Kidney epithelial cell (primary cell): Measurements from ENCODE around the gene ZFHX3. TPM values are rescaled to one million over a fixed set of nuclear protein-coding genes. Genes with fewer than 3 reads are reported as not detected.

Experiments used
- DNase-seq: peaks from one replicate; pipeline ENCODE4 v3.0.0-alpha.2; 2010; ENCODE audit warnings: low read depth
- H3K27me3 ChIP-seq: 2 replicates; pipeline ENCODE4 v1.6.0; 2011; ENCODE audit warnings: low read length; ENCODE audit not compliant: control insufficient read depth, insufficient read depth
- H3K36me3 ChIP-seq: 2 replicates; pipeline ENCODE4 v1.5.1; 2011; ENCODE audit warnings: low read length; ENCODE audit not compliant: control insufficient read depth, insufficient read depth
- H3K4me3 ChIP-seq: 2 replicates; pipeline ENCODE4 v1.5.1; 2011; ENCODE audit warnings: low read depth, mild to moderate bottlenecking, control low read depth, low read length
- CTCF ChIP-seq: IDR thresholded peaks from 2 replicates; pipeline ENCODE4 v1.5.1; 2011; ENCODE audit warnings: mild to moderate bottlenecking, moderate library complexity, low read length, control low read depth, inconsistent platforms; ENCODE audit not compliant: insufficient read depth, poor library complexity, severe bottlenecking
- total RNA-seq: library from RNA; depleted of rRNA; stranded (reverse); fragments of >200 nt; gene quantifications from 2 replicates; pipeline ENCODE4 v1.2.3, GENCODE V29; 2015

Gene ZFHX3
- total RNA-seq, 1 donor from 2014 or later = 19.9 TPM

GRCh38 chr16:73062001-73062616 lies 14.2 kb upstream of the ZFHX3 start:
- TF ChIP-seq CTCF = no peak
- no peaks in the 10 kb centered on the region for H3K27me3 ChIP-seq
- DNase-seq = no peak
- no peak overlapping the region for H3K4me3 ChIP-seq
- no peaks in the 10 kb centered on the region for H3K36me3 ChIP-seq

DNA sequence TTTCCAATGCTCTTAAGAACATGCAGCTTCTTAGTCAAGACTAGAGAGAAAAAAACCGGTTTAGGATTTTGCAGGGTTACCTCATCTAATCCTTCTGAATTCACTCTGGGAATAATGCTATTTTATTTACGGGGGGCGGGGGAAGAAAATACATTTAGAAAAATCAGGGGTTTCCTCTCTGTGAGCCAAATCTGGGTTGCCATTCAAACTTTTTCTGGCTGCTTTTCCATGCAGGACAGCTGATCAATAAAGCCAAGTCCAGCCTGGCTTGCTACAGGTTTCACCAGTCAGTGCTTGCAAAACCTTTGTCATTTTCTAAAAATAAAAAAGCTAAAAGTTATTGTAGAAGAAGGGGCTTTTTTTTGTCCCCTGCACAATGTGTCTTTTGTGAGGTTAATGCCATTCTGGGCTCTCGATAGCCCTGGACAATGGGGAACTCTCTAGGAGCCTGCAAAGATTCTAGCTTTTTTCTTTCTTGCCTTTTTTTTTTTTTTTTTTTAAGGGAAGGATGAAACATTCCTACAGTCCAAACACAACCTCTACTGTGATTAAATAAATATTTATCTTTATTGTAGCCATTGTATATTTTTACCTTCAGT lies 13.1 kb upstream of the ZFHX3 start:
- H3K4me3 ChIP-seq = no peak overlapping the region
- no peak for DNase-seq
- no peaks in the 10 kb centered on the region for H3K36me3 ChIP-seq
- no peak for TF ChIP-seq CTCF
- H3K27me3 ChIP-seq = no peaks in the 10 kb centered on the region

DNA sequence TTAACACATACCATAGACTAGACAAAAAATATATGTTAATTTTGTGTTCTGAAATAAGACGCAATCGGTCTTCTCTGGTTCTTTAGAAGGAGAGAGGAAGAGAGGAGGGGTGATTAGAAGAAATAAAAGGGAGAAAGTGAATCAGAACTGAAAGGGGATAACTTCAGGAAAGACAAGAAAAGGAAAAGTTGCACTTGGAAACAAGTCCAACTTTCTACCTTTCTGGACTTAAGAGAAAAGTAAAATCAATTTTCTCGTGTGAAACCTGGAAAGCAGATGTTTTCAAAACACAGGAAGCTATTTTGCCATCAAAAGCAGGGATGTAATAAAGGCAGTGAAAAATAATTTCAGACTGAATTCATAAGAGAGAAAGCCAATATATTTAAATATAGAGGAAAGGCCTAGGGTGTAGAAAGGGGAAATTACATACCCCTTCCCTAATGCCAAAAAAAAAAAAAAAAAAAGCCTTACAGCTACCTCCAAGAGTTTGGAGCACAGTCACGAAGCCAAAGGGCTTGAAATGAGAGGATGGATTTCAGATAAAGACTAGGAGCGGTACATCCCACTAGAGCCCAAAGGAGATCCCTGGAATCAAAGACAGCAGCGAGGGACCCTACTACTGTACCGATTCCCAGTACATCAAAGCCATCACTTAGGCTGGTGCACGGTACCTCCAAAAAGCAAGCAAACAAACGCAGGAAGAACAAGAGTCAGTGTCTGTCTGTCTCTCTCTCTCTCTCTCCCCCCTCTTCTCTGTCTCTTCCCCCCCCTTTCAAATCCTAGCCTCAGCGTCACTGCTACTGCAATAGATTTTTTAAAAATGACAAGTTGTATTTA lies 12.1 kb upstream of the ZFHX3 start:
- Histone ChIP-seq H3K27me3 (no peaks in the 10 kb centered on the region), H3K36me3 (no peaks in the 10 kb centered on the region), H3K4me3 (no peak overlapping the region)
- DNase-seq = no peak
- TF ChIP-seq CTCF = no peak

- Histone ChIP-seq H3K36me3 (no peaks in the 10 kb centered on the region), H3K4me3 (peak overlapping the region; percentile 70), H3K27me3 (no peaks in the 10 kb centered on the region)
- TF ChIP-seq CTCF = no peak
- DNase-seq = no peak
Measured at GRCh38 chr16:73058616-73059409, 10.9 kb upstream of the ZFHX3 start.

DNA sequence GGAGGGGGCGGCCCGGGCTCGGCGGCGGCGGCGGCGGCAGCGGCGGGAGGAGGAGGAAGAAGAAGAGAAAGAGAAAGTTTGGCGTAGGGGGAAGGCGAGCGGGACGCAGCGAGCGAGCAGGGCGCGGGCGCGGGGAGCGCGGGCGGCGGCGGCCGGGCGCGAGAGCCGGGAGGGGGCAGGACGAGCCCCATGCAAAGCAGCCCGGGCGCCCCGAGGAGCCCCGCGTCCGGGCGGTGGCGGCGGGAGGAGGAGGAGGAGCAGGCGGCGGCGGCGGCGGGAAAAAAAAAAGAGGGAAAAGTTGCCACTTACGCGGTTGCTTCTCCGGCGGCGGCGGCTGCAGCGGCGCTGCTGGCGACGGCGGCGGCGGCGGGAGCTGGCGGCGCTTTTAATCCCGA lies 10.3 kb upstream of the ZFHX3 start:
- Histone ChIP-seq H3K4me3 (peak overlapping the region; percentile 70), H3K27me3 (no peaks in the 10 kb centered on the region), H3K36me3 (no peaks in the 10 kb centered on the region)
- no peak for TF ChIP-seq CTCF
- DNase-seq = no peak
